AG04449 (cell line): Measurements from ENCODE around the gene SPINT2.

ENCODE experiments used
- CTCF ChIA-PET: fragments of 350-600 bp; formaldehyde crosslinking; extraction: SDS; loops from one replicate; lab custom pipeline; 2021; ENCODE audit warnings: antibody characterized with exemption; lab: Yijun Ruan, JAX
- POLR2A ChIA-PET: fragments of 400-600, 350-600 bp; formaldehyde crosslinking; extraction: SDS; loops from one replicate; lab custom pipeline; 2020; ENCODE audit warnings: antibody characterized with exemption, inconsistent platforms; lab: Yijun Ruan, JAX
- DNase-seq: peaks from one replicate; pipeline ENCODE4 v3.0.0-alpha.2; 2010; ENCODE audit warnings: low read depth, low spot score
- H3K4me3 ChIP-seq: 2 replicates; pipeline ENCODE4 v1.5.1; 2011; ENCODE audit warnings: low read depth, mild to moderate bottlenecking, control low read depth, low read length
- TF ChIP-seq, protein P1 (sequence below): IDR thresholded peaks from one replicate; pipeline ENCODE4 v1.5.1; 2011; ENCODE audit warnings: mild to moderate bottlenecking, moderate library complexity, low read length, control low read depth, inconsistent platforms; ENCODE audit not compliant: insufficient read depth; ENCODE audit errors: missing control alignments

The SPINT2 gene

DNA sequence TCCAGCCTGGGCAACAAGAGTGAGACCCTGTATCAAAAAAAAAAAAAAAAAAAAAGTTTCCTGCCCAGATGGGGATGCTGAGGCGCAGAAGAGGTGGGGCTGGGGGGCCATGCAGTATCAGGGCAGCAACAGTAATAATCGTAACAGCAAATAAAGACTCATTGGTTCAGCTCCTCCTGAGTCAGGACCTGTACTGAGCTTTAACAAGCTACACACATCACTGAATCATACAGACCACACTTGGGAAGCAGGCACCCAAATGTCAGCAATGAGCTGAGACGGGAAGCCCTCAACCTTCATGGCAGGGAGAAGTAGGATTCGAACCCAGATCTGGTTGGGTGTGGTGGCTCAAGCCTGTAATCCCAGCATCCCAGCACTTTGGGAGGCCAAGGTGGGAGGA is 29.8 kb upstream of the SPINT2 start:
- no peak for DNase-seq
- CTCF ChIA-PET: interaction anchor here (0.6 to 7.7 kb wide), 31 partner anchors 9 to 400 kb away, joined by 3 to 94 read pairs (median 4); partner anchors contain the start of genes CATSPERG, FAM98C, GGN and PSMD8
- TF ChIP-seq, protein P1, sequence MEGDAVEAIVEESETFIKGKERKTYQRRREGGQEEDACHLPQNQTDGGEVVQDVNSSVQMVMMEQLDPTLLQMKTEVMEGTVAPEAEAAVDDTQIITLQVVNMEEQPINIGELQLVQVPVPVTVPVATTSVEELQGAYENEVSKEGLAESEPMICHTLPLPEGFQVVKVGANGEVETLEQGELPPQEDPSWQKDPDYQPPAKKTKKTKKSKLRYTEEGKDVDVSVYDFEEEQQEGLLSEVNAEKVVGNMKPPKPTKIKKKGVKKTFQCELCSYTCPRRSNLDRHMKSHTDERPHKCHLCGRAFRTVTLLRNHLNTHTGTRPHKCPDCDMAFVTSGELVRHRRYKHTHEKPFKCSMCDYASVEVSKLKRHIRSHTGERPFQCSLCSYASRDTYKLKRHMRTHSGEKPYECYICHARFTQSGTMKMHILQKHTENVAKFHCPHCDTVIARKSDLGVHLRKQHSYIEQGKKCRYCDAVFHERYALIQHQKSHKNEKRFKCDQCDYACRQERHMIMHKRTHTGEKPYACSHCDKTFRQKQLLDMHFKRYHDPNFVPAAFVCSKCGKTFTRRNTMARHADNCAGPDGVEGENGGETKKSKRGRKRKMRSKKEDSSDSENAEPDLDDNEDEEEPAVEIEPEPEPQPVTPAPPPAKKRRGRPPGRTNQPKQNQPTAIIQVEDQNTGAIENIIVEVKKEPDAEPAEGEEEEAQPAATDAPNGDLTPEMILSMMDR: no peak
- no peak overlapping the region for H3K4me3 ChIP-seq
- POLR2A ChIA-PET: interaction anchor here (1.1 kb wide), 1 partner anchor 168 kb away, joined by 3 read pairs; the partner anchor contains the start of gene FAM98C

DNA sequence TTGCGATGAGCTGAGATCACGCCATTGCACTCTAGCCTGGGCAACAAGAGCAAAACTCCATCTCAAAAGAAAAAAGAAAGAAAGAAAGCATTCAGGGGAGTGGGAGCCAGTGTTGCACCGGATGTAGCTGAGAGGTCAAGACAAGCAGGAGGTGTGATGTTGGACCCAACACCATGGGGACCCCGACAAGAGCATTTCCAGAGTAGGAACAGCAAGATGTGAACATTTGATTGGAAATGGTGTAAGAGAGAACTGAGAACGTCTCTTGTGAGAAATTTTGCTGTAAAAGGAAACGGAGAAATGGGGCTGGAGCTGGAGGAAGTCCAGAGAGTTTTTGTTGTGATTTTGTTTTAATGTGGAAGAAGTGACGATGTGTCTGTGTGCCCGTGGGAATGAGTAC is 24.6 kb upstream of the SPINT2 start:
- DNase-seq: no peak
- TF ChIP-seq, protein P1: no peak
- POLR2A ChIA-PET: no interaction called here
- no peak overlapping the region for H3K4me3 ChIP-seq
- CTCF ChIA-PET: interaction anchor here (0.9 to 13.3 kb wide), 10 partner anchors 8 to 338 kb away, joined by 3 to 298 read pairs (median 4); partner anchors contain the start of genes CATSPERG and FAM98C

DNA sequence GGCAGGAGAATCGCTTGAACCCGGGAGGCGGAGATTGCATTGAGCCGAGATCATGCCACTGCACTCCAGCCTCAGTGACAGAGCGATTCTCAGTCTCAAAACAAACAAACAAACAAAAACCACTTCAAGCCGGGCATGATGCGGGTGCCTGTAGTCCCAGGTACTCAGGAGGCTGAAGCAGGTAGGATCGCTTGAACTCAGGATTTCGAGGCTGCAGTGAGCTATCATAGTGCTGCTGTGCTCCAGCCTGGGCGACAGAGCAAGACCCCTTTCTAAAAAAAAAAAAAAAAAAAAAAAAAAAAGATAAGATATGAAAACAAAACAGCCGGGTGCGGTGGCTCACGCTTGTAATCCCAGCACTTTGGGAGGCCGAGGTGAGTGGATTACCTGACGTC is 21.1 kb upstream of the SPINT2 start:
- TF ChIP-seq, protein P1: no peak
- DNase-seq: no peak
- no peak overlapping the region for H3K4me3 ChIP-seq
- POLR2A ChIA-PET: no interaction called here
- CTCF ChIA-PET: interaction anchor here (0.7 to 13.3 kb wide), 31 partner anchors 11 to 392 kb away, joined by 3 to 298 read pairs (median 8); partner anchors contain the start of genes CATSPERG, FAM98C, GGN and PPP1R14A

DNA sequence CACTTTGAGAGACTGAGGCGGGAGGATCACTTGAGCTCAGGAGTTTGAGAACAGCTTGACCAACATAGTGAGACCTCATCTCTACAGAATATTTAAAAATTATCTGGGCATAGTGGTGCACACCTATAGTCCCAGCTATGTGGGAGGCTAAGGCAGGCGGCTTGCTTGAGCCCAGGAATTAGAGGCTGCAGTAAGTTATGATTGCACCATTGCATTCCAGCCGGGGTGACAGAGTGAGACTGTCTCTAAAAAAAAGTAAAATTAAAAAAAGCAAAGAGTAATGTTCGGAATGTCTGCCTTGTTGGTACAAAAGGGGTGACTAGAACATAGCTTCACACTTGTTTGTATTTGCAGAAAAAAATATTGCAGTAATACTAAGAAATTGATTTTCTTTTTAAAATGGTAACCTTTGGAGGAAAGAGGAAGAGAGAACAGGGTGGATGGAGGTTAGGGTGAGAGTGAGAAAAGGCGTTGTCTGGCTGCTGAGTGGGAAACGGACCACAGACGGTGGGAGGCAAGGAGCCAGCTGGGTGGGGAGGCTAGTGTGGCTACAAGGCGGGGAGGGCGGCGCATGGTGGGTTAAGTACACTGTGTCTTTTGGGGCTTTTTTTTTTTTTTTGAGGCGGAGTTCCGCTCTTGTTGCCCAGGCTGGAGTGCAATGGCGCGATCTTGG is 18.4 kb upstream of the SPINT2 start:
- TF ChIP-seq, protein P1: no peak
- H3K4me3 ChIP-seq: no peak overlapping the region
- ChIA-PET CTCF (interaction anchor here (0.8 to 13.3 kb wide), 16 partner anchors 8 to 350 kb away, joined by 3 to 298 read pairs (median 13); partner anchors contain the start of genes CATSPERG, GGN, PPP1R14A and PSMD8), POLR2A (interaction anchor here (0.8 to 1.1 kb wide), 2 partner anchors 87 to 128 kb away, joined by 4 to 6 read pairs; partner anchors contain the start of gene PSMD8)
- DNase-seq: no peak

DNA sequence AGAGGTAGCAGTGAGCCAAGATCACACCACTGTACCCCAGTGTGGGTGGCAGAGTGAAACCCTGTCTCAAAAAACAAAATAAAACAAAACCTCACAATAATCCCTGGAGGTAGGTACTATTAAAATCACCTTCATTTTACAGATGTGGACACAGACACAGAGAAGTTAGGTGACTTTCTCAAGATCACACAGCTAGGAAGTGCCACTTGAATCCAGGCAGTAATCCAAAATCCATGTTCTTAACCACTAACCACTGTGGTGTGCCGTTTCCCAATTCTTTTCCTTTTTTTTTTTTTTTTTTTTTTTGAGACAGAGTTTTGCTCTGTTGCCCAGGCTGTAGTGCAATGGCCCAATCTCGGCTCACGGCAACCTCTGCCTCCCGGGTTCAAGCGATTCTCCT is 17.2 kb upstream of the SPINT2 start:
- ChIA-PET POLR2A (no interaction called here), CTCF (interaction anchor here (0.8 to 13.3 kb wide), 9 partner anchors 7 to 349 kb away, joined by 3 to 298 read pairs (median 7); partner anchors contain the start of genes CATSPERG, GGN, PPP1R14A and SPRED3)
- H3K4me3 ChIP-seq: no peak overlapping the region
- no peak for DNase-seq
- TF ChIP-seq, protein P1: no peak

DNA sequence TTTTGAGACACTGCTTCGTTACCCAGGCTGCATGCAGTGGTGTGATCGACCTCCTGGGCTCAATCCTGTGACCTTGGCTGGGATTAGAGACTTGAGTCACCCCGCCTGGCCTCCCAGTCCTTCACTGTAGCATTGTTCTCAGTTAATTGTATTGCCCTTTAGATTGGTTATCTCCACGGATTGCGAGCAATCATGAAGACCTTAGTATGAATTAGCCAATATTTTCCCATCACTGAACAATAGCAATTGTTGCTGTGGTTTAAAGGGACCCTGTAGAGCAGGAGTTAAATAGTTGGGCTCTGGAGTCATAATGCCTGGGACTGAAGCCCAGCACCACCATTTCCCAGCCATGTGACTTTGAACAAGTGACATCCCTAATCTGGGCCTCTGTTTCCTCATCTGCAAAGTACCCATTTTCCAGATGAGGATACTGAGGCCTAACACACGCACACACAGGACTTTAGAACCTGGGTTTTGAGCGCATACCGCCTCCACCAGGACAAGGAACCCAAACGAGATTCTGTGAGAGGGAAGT is 16.6 kb upstream of the SPINT2 start:
- POLR2A ChIA-PET: no interaction called here
- no peak for DNase-seq
- CTCF ChIA-PET: interaction anchor here (1.1 to 13.3 kb wide), 3 partner anchors 7 to 84 kb away, joined by 4 to 298 read pairs (median 47); partner anchors contain the start of genes CATSPERG and PPP1R14A
- TF ChIP-seq, protein P1: no peak
- H3K4me3 ChIP-seq: no peak overlapping the region
